HepG2 (cell line): ENCODE measurements around the gene GPRC5D. TPM values are rescaled to one million over a fixed set of nuclear protein-coding genes. Genes with fewer than 3 reads are reported as not detected.
A peak's percentile ranks its signal among the peaks of the same experiment; 100 is the strongest.

Source experiments
- ATAC-seq: fragments of 200-7000 bp; cut with Tn5 transposase; 3 replicates; pipeline ENCODE4 v1.9.1; 2020; ENCODE audit warnings: mild to moderate bottlenecking, moderate library complexity
- BruUV-seq: library from RNA; stranded (reverse); fragments of 400-500 nt; replicated peaks from 2 replicates; lab custom pipeline; 2021; lab: Mats Ljungman, UMichigan
- CTCF ChIA-PET: fragments of 300-600 bp; formaldehyde crosslinking; extraction: SDS; loops from one replicate; lab custom pipeline; 2021; ENCODE audit warnings: low total read pairs, inconsistent platforms, low intra/inter-chr PET ratio; lab: Yijun Ruan, JAX
- POLR2A ChIA-PET: fragments of 350-600 bp; sonication (Branson Sonifier 250); formaldehyde crosslinking; loops from one replicate; lab custom pipeline; 2020; ENCODE audit warnings: antibody characterized with exemption, inconsistent platforms; lab: Yijun Ruan, JAX
- DNase-seq: peaks from one replicate; pipeline ENCODE4 v3.0.0-alpha.2; 2015; ENCODE audit warnings: low spot score
- FAIRE-seq: peaks from 3 replicates; lab custom pipeline; 2011; peaks lifted over from hg19 to GRCh38; lab: Jason Lieb, UNC
- H2AFZ ChIP-seq: one replicate; pipeline ENCODE4 v1.6.1; 2011; ENCODE audit warnings: low read length, inconsistent platforms
- H3K27ac ChIP-seq: fragments of 300-600 bp; 3 replicates; pipeline ENCODE4 v1.8.0; 2011; ENCODE audit warnings: mixed run types, mild to moderate bottlenecking, mixed read lengths, low read length, inconsistent platforms; ENCODE audit not compliant: insufficient read depth; ENCODE audit errors: extremely low read length
- H3K27me3 ChIP-seq, 2 experiments: fragments of 200-600 bp in 1 of 2; 2 replicates in 1 of 2; 3 replicates in 1 of 2; pipeline versions ENCODE4 v1.6.0 to v1.8.0; 2011; ENCODE audit warnings: low read length in 2 of 2, mild to moderate bottlenecking in 2 of 2, moderate library complexity in 2 of 2, inconsistent platforms in 1 of 2; ENCODE audit not compliant: insufficient read depth in 2 of 2, control insufficient read depth in 1 of 2
- H3K36me3 ChIP-seq, 2 experiments: fragments of 200-600 bp in 1 of 2; replicated peaks in 1 of 2; 2 replicates in 1 of 2; 3 replicates in 1 of 2; pipeline versions ENCODE4 v1.5.1 to v1.8.0; 2011; ENCODE audit warnings: low read length in 2 of 2, inconsistent platforms in 1 of 2; ENCODE audit not compliant: insufficient read depth in 2 of 2, control insufficient read depth in 1 of 2
- H3K4me1 ChIP-seq: 2 replicates; pipeline ENCODE4 v1.5.1; 2012; ENCODE audit warnings: low read length, inconsistent platforms; ENCODE audit not compliant: insufficient read depth
- H3K4me2 ChIP-seq: 2 replicates; pipeline ENCODE4 v1.6.0; 2011; ENCODE audit warnings: low read depth, low read length, inconsistent platforms
- H3K4me3 ChIP-seq, 3 experiments: fragments of 200-600 bp in 1 of 3; sonication (generic), shearing (Covaris generic) in 1 of 3; replicated peaks in 1 of 3; 2 replicates each; pipeline ENCODE4 v1.5.1; 2011 to 2016; ENCODE audit warnings: low read length in 3 of 3, inconsistent platforms in 2 of 3, low read depth in 2 of 3, mild to moderate bottlenecking in 2 of 3, control low read depth in 1 of 3, mixed read lengths in 1 of 3; ENCODE audit not compliant: insufficient read depth in 1 of 3
- H3K79me2 ChIP-seq: one replicate; pipeline ENCODE4 v1.6.1; 2011; ENCODE audit warnings: low read length, inconsistent platforms; ENCODE audit not compliant: insufficient read depth
- H3K9ac ChIP-seq: 2 replicates; pipeline ENCODE4 v1.6.0; 2011; ENCODE audit warnings: mild to moderate bottlenecking, low read depth, low read length, inconsistent platforms; ENCODE audit not compliant: insufficient read depth
- H3K9me3 ChIP-seq: 2 replicates; pipeline ENCODE4 v1.5.1; 2012; ENCODE audit warnings: mild to moderate bottlenecking, low read length
- H4K20me1 ChIP-seq: 2 replicates; pipeline ENCODE4 v1.6.0; 2011; ENCODE audit warnings: inconsistent platforms, mild to moderate bottlenecking, low read length, moderate library complexity; ENCODE audit not compliant: insufficient read depth
- ASH2L ChIP-seq: fragments of 300-600, 200-600 bp; sonication (generic); IDR thresholded peaks from 2 replicates; pipeline ENCODE4 v1.7.0; 2017; ENCODE audit warnings: low read depth, mild to moderate bottlenecking, moderate library complexity, mixed read lengths, low read length; ENCODE audit not compliant: insufficient read length
- DBP ChIP-seq: sonication (generic); formaldehyde crosslinking; IDR thresholded peaks from 2 replicates; pipeline ENCODE4 v1.4.0; 2020; ENCODE audit warnings: missing genetic modification reagents; ENCODE audit errors: not compliant biosample characterization
- GABPB1 ChIP-seq: IDR thresholded peaks from 2 replicates; pipeline ENCODE4 v1.6.1; 2016; ENCODE audit warnings: mild to moderate bottlenecking, missing genetic modification reagents, moderate library complexity, missing compliant biosample characterization
- HOXD1 ChIP-seq: sonication (generic); formaldehyde crosslinking; IDR thresholded peaks from 2 replicates; pipeline ENCODE4 v1.5.0; 2020; ENCODE audit warnings: missing genetic modification reagents
- KDM3A ChIP-seq: IDR thresholded peaks from 2 replicates; pipeline ENCODE4 v1.6.1; 2018; ENCODE audit warnings: low read depth, missing compliant biosample characterization
- RNF219 ChIP-seq: sonication (generic); formaldehyde crosslinking; IDR thresholded peaks from 2 replicates; pipeline ENCODE4 v1.5.0; 2020; ENCODE audit warnings: mild to moderate bottlenecking, missing genetic modification reagents
- RORA ChIP-seq: sonication (generic); formaldehyde crosslinking; IDR thresholded peaks from 2 replicates; pipeline ENCODE4 v1.5.0; 2020; ENCODE audit warnings: mild to moderate bottlenecking, missing genetic modification reagents, moderate library complexity
- SAFB2 ChIP-seq: sonication (generic); formaldehyde crosslinking; IDR thresholded peaks from 2 replicates; pipeline ENCODE4 v1.5.1; 2020; ENCODE audit warnings: missing genetic modification reagents, low read depth, mild to moderate bottlenecking, borderline replicate concordance
- SNAI1 ChIP-seq: sonication (generic); formaldehyde crosslinking; IDR thresholded peaks from 2 replicates; pipeline ENCODE4 v1.5.0; 2020; ENCODE audit warnings: mild to moderate bottlenecking, missing genetic modification reagents, borderline replicate concordance
- SOX5 ChIP-seq: IDR thresholded peaks from 2 replicates; pipeline ENCODE4 v1.6.1; 2016; ENCODE audit warnings: borderline replicate concordance
- TAF15 ChIP-seq: fragments of 200-400 bp; formaldehyde crosslinking; IDR thresholded peaks from one replicate; pipeline ENCODE4 v1.6.1; 2018; ENCODE audit warnings: mild to moderate bottlenecking, low read depth, low read length; ENCODE audit not compliant: poor library complexity, severe bottlenecking
- TBP ChIP-seq: sonication (generic); formaldehyde crosslinking; IDR thresholded peaks from 2 replicates; pipeline ENCODE4 v1.5.0; 2020; ENCODE audit warnings: missing genetic modification reagents
- UBTF ChIP-seq: sonication (generic); formaldehyde crosslinking; IDR thresholded peaks from 2 replicates; pipeline ENCODE4 v1.4.0; 2020; ENCODE audit warnings: mild to moderate bottlenecking, missing genetic modification reagents
- ZNF12 ChIP-seq: sonication (generic); formaldehyde crosslinking; IDR thresholded peaks from 2 replicates; pipeline ENCODE4 v1.5.0; 2020; ENCODE audit warnings: missing genetic modification reagents
- ZNF264 ChIP-seq: sonication (generic); formaldehyde crosslinking; IDR thresholded peaks from 2 replicates; pipeline ENCODE4 v1.4.0; 2020; ENCODE audit warnings: missing genetic modification reagents
- ZNF296 ChIP-seq: sonication (generic); formaldehyde crosslinking; conservative IDR thresholded peaks from 2 replicates; pipeline ENCODE4 v1.5.0; 2020; ENCODE audit warnings: mild to moderate bottlenecking, missing genetic modification reagents
- ZNF607 ChIP-seq: sonication (generic); formaldehyde crosslinking; IDR thresholded peaks from 2 replicates; pipeline ENCODE4 v1.5.1; 2020; ENCODE audit warnings: missing genetic modification reagents, mild to moderate bottlenecking, borderline replicate concordance
- ZNF740 ChIP-seq: sonication (generic); formaldehyde crosslinking; IDR thresholded peaks from 2 replicates; pipeline ENCODE4 v1.4.0; 2020; ENCODE audit warnings: missing genetic modification reagents
- WGBS: methylation state at CpG from one replicate; pipeline ENCODE4 v1.1.6; 2017; ENCODE audit warnings: low lambda C conversion rate; 5-methylcytosine and 5-hydroxymethylcytosine counted together
- in situ Hi-C: cut with HindIII; loops from 2 replicates; pipeline ENCODE4 v1.10.0; 2017; ENCODE audit warnings: low pct_unique_long_range_greater_than_20kb; ENCODE audit not compliant: extremely low pct_ligation_motif_present
- intact Hi-C: fragments of 100-400 bp; cut with micrococcal nuclease; formaldehyde crosslinking; loops from one replicate; pipeline ENCODE4 v1.10.0; 2022; ENCODE audit not compliant: unreplicated experiment
- polyA plus RNA-seq, 8 experiments: library from polyadenylated mRNA; depleted of rRNA in 3 of 8; stranded (reverse) in 7 of 8; unstranded in 1 of 8; fragments of >200 nt; fragmentation: Illumina TruSeq in 4 of 8; extraction: Trizol in 4 of 8; gene quantifications; 2 replicates each; pipeline versions ENCODE4 v1.2.1 to v1.2.3, GENCODE V29; 2011 to 2016; ENCODE audit warnings: low read depth in 4 of 8, missing spikeins in 1 of 8, mixed read lengths in 1 of 8; ENCODE audit not compliant: insufficient read depth in 1 of 8
- total RNA-seq, 5 experiments: library from RNA; depleted of rRNA; stranded (reverse); fragments of >200 nt; fragmentation: Illumina TruSeq; extraction: Trizol; gene quantifications; 2 replicates each; pipeline ENCODE4 v1.2.3, GENCODE V29; 2016; ENCODE audit warnings: low read depth in 1 of 5

GPRC5D gene
- total and polyA plus RNA-seq, 2 of the 13 experiments (the other 11 are each of a cell fraction or from before 2014, with no cell fraction given) = not detected

GRCh38 chr12:13000925-13001774, 49.2 kb upstream of the GPRC5D start (continued):
- TF ChIP-seq TBP (CRISPR knock-in tag) = no peak
- TF ChIP-seq SAFB2 (CRISPR knock-in tag) = no peak
- TF ChIP-seq RORA = no peak
- TF ChIP-seq GABPB1 (CRISPR knock-in tag) = peak; percentile 36; the same call in 1 of the 2 replicates
- TF ChIP-seq TAF15 = no peak
- TF ChIP-seq ZNF296 (CRISPR knock-in tag) = no peak
- TF ChIP-seq SOX5 = no peak
- TF ChIP-seq DBP = no peak
- TF ChIP-seq KDM3A = no peak
- no peak for TF ChIP-seq ZNF607 (CRISPR knock-in tag)
- TF ChIP-seq ASH2L = peak; percentile 46
- no peak for TF ChIP-seq SNAI1 (CRISPR knock-in tag)
- TF ChIP-seq HOXD1 = no peak

GRCh38 chr12:13000616-13000924, 48.6 kb upstream of the GPRC5D start:
- CTCF ChIA-PET = interaction anchor here (1.2 kb wide), 1 partner anchor 84 kb away, joined by 5 read pairs; no protein-coding TSS in a partner anchor
- WGBS = 0% methylated on average over 3 of the region's 16 CpGs
- intact Hi-C loops = loop anchor here (2.0 to 5.0 kb wide), 2 partner anchors 78 to 102 kb away; partner anchors contain the start of gene GSG1
- H3K27me3 ChIP-seq = no peaks in the 10 kb centered on the region; a peak in 1 of 5 replicates
- FAIRE-seq (no peak), DNase-seq (no peak), ATAC-seq (peak; percentile 69)
- no peak overlapping the region for H2AFZ ChIP-seq
- peaks cover 30% of the 10 kb centered on the region for H3K4me1 ChIP-seq
- H3K79me2 ChIP-seq = peaks cover 3% of the 10 kb centered on the region
- POLR2A ChIA-PET = no interaction called here
- in situ Hi-C loops = no loop called here
- no peaks in the 10 kb centered on the region for H3K36me3 ChIP-seq
- no peaks in the 10 kb centered on the region for H3K9me3 ChIP-seq
- H4K20me1 ChIP-seq = peaks cover 4% of the 10 kb centered on the region; the same call in 1 of the 2 replicates
- TSS peak; percentile 85 for BruUV-seq
- H3K4me3 ChIP-seq = peak overlapping the region; percentile 66 to 84 (median 74)
- peak overlapping the region; percentile 45 for H3K27ac ChIP-seq
- peak overlapping the region; percentile 58 for H3K9ac ChIP-seq
- H3K4me2 ChIP-seq = peak overlapping the region; percentile 96
- 0 out of 2 replicates have a peak, but pooled peaks have one; percentile 3 for TF ChIP-seq ZNF12 (CRISPR knock-in tag)
- peak; percentile 14; the same call in 1 of the 2 replicates for TF ChIP-seq UBTF
- no peak for TF ChIP-seq RNF219 (CRISPR knock-in tag)
- TF ChIP-seq HOXD1 = 0 out of 2 replicates have a peak, but pooled peaks have one; percentile 36
- TF ChIP-seq ZNF264 (CRISPR knock-in tag) = no peak
- 0 out of 2 replicates have a peak, but pooled peaks have one; percentile 9 for TF ChIP-seq ZNF740
